Embryonic facial prominence (tissue), 1 donor: Measurements from ENCODE around the gene ARMS2.
A peak's percentile ranks its signal among the peaks of the same experiment; 100 is the strongest.

Experiments used
- DNase-seq: peaks from one replicate; pipeline ENCODE4 v3.0.0-alpha.2; 2016; ENCODE audit errors: extremely low spot score

The ARMS2 gene

GRCh38 chr10:122469848-122470247 is 15.4 kb downstream of the ARMS2 start:
- DNase-seq: no peak

GRCh38 chr10:122471531-122472177 is 17.2 kb downstream of the ARMS2 start:
- DNase-seq: no peak

DNA sequence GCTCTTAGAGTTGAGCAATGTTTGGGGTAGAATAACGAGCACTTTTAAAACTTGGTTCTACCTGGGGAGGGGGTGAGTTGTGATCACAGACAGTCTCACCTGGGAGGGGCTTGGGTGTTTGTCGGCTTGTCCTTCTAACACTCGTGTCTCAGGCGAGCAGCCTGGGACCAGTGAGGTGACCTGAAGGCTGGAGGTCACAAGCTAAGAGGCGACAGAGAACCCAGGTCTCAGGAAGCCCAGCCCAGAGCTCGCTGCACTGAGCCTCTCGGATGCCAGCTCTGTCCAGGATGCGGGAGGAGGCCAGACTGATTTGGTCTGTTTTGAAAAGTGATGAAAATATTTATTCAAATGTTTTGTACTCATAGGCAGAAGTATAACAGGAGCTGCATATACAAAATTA is 18.7 kb downstream of the ARMS2 start:
- DNase-seq: no peak

DNA sequence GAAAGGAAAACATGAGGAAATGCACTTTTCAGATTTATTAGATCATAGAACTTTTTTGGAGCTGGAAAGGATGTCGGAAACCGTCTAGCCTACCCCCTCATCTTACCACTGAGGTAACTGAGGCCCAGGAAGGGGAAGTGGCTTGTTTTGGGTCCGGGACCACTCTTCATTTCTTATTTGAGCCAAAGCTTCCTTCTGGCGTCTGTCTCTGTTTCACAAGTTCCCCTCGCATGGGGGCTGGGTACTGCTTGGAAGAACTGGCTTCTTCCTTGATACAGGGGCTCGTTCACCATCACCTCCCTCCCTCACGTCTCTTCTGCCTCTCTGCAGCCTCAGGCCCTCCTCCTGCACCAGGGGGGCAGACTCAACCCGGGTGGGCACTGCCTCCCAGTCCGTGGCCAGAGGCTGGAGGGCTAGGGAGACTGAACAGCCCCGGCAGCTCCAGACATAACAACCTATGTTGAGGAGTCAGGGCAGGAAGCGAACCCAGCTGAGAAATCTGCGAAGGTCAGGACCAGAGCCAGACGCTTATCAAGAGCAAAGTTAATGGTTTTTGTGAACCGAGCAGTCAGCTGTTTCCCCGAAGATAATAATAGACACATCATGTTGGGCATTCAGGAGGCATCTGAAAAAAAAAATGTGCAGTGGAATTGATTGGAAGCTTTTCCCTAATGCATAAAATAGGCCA is 19.8 kb downstream of the ARMS2 start:
- no peak for DNase-seq

DNA sequence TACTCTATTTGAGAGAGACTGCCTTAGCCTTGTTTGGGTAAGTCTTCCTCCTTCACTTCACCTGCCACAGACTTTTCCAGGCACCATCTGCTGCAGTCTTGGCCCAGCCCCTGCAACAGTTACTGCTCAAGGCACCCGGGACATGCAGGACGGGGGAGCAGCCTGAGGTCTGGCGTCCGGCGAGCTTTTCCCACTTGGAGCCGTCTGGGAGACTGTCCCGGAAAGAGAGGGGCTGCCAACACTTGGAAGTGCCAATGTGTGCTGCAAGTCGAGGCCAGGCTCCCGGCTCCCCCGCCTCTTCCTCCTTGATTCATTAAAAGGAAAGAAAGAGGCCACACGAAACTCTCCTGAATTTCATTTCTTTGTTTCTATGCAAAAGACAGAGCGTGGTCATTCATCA is 20.6 kb downstream of the ARMS2 start:
- DNase-seq: no peak

GRCh38 chr10:122475591-122476332 is 21.3 kb downstream of the ARMS2 start:
- no peak for DNase-seq

GRCh38 chr10:122476333-122476695 is 21.9 kb downstream of the ARMS2 start:
- DNase-seq: no peak

GRCh38 chr10:122477436-122477835 is 23.0 kb downstream of the ARMS2 start:
- DNase-seq: no peak

DNA sequence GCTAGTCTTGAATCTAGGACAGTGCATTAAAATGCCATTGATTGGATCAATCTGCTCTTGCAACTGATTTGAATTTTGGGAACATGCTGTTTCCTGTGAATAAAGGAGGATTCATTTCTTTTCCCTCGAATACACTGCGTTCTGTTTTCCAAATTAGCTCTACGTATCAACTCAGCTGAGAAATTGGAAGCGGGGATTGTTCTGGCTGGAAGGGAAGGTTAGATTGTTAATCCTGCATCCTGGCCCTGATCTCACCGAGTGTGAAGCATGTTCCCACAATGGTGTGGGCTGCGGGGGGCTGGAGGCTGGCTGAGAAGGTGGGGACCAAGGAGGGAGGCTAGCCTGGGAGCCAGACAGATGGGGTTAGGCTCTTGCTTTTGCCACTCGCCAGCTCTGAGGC is 24.5 kb downstream of the ARMS2 start:
- DNase-seq: no peak

DNA sequence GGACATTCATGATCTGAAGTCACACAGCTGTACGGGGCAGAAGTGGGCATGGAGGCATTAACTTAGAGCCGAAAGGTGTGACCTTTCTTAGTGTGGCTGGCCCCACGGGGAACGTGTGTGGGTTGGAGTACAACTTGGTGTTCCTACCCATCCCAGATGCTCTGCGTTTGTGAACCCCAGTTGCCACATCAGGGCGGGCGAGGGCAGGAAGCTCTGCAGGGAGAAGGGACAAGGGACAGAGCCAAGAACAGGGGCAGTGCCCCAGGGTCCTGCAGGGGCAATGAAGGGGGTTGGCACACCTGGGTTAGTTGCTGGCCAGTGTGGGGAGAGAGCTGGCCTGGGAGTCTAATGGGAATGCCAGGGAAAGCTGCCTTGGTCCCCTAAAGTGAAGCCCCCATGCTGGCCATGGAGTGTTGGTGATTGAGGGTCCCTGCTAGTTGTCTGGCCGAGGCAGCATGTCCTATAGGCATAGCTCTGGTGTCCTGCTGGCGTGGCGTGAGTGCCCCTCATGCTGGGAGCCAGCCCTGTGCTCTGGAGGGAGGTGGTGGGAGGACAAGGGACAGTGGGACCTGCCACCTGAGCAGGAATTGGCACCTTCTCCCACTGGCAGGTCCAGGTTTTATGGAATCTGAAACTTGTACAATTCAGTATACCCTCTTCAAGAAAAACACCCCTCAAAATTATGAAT is 25.8 kb downstream of the ARMS2 start:
- DNase-seq: no peak

DNA sequence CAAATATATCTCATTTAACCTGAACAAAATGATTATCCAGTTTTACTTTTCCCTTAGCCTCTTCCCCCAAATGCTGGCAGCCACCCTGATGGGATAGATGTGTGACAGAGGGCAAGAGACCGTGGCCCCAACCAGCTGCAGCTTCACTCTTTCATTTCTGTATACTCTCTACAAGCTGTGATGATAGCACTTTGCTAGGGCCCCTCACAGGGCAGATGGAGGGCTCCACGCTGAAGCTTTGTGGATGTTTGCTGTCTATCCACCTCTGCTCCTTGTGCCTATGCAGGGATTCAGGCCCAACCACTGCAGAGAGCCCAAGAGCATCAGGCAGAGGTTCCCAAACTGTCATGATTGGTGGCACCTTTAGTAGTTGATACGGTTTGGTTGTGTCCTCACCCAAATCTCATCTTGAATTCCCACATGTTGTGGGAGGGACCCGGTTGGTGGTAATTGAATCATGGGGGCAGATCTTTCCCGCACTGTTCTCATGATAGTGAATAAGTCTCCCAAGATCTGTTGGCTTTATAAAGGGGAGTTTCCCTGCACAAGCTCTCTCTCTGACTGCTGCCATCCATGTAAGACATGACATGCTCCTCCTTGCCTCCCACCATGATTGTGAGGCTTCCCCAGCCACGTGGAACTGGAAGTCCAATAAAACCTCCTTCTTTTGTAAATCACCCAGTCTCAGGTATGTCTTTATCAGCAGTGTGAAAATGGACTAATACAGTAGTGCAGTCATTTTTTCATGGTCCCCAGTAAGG is 27.0 kb downstream of the ARMS2 start:
- DNase-seq: no peak

DNA sequence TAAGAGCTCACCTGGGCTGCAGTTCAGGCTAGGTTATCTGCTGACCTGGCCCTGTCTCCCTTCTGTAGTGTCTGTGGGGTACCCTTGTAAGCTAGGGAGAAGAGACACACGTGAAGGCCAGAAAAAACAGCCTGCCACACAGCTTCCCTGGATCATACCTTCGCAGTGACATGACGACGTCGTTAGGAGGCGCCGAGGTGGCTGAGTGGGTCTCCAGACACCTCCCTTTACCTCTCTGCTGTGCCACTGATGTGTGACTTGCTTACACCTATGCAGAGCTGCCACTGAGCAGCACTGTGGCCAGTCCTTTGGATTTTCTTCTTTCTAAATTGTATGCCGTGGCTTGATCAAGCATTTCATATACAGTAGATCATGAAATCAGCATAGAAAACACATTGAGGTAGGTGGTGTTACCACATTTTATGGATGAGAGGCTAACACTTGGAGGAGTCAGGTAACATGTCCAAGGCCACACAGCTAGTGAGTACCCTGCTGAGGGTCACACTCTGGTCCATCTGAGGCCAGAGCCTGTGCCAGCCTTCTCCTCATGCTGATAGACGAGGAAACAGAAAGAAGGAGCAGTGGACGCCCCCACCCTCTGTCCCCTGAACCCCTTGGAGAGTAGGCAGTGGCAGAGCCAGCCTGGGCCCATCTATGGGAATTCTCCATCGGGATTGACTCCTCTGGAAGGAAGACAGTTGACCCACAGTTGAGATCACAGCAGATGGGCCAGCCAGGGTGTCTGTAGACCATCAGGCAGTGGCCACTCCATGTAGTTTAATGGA is 30.0 kb downstream of the ARMS2 start:
- DNase-seq: no peak

DNA sequence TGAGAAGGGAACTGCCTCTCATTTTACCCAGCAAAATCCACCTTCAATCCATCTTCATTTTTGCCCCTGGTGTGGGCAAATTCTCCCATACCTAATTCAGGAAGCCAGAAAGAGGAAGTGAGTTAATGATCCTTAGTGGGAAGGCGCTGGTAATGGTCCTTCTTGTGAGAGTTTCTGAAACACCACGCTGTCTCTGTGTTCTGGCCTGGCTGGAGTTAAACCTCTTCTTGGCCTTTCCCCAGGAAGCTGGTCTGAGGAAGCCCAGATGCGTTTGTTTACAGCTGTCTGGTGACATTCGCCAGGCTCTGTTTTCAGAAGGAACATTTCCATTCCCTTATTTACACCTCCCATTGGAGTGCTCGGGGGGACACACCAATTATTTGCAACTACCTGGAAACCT is 31.2 kb downstream of the ARMS2 start:
- DNase-seq: no peak

- DNase-seq: no peak
Measured at GRCh38 chr10:122486406-122487080, 32.1 kb downstream of the ARMS2 start.

GRCh38 chr10:122487174-122487765 is 32.8 kb downstream of the ARMS2 start:
- DNase-seq: no peak

DNA sequence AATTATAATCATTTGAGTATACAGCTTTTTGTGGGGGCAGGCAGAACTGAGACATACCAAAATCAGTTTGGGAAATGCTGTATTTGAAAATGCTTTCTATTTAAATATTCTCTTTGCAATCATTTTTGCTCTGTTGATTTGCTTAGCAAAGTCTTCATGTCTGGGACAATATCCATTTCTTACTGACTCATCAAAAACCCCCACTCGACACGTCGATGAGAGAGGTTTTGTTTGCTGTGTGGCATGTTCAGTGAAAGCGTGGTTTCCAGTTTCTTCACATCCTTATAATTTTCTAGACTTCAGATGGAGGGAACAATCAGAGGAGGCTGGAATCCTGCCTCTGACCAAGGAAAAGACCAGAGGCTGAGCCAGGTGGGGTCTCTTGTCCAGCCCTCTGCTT is 35.8 kb downstream of the ARMS2 start:
- DNase-seq: no peak

DNA sequence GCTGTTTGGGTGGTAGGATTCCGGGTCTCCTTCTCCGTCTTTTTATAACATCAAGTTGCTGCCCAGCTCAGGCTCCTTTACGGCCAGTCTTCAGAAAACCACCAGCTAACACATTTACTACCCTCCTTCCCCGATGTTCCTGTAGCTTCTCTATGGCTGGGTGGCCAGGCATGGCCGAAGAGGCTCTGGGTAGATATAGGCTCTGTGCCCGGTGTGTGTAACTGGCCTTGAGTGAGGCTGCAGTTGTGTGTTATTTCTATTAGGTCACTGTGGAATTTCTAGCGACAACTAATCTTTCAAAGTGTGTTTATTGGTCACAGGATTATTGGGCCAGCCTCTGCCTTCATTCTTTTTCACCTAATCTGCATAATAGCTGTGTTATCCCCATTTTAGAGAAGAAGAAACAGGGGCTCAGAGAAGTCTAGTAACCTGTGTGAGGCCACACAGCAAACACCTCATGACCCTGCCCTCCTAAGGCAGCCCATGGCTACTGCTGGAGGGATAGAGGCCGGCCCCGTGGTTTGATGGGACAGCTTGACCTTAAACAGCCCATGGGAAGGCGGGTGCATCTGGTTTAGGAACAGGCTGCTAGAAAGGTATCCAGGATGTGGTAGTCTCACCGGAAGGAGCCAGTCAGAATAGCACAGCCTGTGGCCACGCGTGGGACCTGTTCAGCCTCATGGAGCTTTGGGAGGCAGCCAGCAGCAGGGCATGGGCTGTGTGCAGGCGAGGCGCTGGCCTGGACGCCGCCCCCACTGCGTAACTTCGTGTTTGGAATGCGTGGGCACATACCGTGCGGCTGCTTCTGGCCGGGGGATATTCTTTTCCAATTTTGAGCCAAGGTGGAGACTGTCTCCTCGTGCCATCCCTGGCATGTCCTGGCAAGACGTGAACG is 36.6 kb downstream of the ARMS2 start:
- DNase-seq: no peak

- no peak for DNase-seq
Measured at GRCh38 chr10:122492006-122492405, 37.6 kb downstream of the ARMS2 start.

DNA sequence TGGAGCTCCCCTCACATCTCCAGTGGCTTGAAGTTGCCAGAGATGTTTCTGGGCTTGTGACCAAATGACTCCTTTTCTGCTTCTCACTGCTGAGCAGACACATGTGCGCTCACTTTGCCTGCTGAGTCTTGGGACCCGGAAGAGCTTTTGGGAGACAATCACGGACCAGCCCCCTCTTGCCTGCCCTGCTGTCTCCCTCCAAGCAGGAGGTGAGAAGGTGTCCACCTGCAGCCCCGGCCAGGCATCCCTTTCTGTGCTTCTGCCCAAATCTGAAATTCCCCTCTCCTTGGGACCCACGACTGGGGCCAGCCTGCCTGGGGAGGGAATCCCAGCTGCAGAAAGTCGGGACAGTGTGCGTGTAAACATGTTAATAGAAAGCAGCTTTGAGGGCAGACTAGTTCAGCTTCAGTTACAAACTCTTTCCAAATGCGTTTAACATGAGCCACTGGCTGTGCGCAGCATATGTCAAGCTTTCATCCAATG is 38.6 kb downstream of the ARMS2 start:
- DNase-seq: peak; percentile 72
